AG09309 (cell line): Measurements from ENCODE around the gene MYO1H.
"Not testable (repeated sequence)": the region's sequence is repeated elsewhere in the genome, so short reads cannot be mapped to it uniquely, and the experiment has no call there.

ENCODE experiments used
- DNase-seq: peaks from one replicate; pipeline ENCODE4 v3.0.0-alpha.2; 2010; ENCODE audit warnings: low read depth
- H3K4me3 ChIP-seq: 2 replicates; pipeline ENCODE4 v1.5.1; 2011; ENCODE audit warnings: mild to moderate bottlenecking, low read depth, low read length, moderate library complexity; ENCODE audit not compliant: control insufficient read depth
- TF ChIP-seq, protein P1 (sequence below): IDR thresholded peaks from 2 replicates; pipeline ENCODE4 v1.5.1; 2011; ENCODE audit warnings: mild to moderate bottlenecking, low read depth, low read length, inconsistent platforms; ENCODE audit not compliant: insufficient read depth, control insufficient read depth; ENCODE audit errors: missing control alignments

Gene MYO1H

DNA sequence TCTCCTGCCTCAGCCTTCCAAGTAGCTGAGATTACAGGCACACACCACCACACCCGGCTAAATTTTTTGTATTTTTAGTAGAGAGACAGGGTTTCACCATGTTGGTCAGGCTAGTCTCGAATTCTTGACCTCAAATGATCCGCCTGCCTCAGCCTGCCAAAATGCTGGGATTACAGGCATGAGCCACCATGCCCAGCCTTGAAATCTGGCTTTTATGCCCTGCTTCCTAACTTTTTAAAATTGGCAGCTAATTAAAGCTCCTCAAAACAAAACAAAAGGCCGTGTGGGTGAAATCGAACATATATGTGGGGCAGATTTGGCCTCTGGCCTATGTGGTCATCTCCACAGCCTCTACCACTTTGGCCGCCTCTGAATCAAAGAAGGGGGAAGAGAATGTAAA lies 91.5 kb downstream of the MYO1H start:
- TF ChIP-seq, protein P1, sequence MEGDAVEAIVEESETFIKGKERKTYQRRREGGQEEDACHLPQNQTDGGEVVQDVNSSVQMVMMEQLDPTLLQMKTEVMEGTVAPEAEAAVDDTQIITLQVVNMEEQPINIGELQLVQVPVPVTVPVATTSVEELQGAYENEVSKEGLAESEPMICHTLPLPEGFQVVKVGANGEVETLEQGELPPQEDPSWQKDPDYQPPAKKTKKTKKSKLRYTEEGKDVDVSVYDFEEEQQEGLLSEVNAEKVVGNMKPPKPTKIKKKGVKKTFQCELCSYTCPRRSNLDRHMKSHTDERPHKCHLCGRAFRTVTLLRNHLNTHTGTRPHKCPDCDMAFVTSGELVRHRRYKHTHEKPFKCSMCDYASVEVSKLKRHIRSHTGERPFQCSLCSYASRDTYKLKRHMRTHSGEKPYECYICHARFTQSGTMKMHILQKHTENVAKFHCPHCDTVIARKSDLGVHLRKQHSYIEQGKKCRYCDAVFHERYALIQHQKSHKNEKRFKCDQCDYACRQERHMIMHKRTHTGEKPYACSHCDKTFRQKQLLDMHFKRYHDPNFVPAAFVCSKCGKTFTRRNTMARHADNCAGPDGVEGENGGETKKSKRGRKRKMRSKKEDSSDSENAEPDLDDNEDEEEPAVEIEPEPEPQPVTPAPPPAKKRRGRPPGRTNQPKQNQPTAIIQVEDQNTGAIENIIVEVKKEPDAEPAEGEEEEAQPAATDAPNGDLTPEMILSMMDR = no peak
- H3K4me3 ChIP-seq = no peak overlapping the region
- DNase-seq = no peak

DNA sequence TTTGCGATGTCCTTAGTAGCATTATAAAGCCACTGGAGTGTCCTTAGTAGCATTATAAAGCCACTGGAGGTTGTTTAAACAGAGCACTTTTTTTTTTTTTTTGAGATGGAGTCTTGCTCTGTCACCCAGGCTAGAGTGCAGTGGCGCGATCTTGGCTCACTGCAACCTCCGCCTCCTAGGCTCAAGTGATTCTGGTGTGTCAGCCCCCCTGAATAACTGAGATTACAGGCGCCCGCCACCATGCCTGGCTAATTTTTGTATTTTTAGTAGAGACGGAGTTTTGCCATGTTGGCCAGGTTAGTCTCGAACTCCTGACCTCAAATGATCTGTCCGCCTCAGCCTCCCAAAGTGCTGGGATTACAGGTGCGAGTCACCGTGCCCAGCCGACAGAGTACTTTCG lies 92.3 kb downstream of the MYO1H start:
- DNase-seq, H3K4me3 ChIP-seq: not testable (repeated sequence)

DNA sequence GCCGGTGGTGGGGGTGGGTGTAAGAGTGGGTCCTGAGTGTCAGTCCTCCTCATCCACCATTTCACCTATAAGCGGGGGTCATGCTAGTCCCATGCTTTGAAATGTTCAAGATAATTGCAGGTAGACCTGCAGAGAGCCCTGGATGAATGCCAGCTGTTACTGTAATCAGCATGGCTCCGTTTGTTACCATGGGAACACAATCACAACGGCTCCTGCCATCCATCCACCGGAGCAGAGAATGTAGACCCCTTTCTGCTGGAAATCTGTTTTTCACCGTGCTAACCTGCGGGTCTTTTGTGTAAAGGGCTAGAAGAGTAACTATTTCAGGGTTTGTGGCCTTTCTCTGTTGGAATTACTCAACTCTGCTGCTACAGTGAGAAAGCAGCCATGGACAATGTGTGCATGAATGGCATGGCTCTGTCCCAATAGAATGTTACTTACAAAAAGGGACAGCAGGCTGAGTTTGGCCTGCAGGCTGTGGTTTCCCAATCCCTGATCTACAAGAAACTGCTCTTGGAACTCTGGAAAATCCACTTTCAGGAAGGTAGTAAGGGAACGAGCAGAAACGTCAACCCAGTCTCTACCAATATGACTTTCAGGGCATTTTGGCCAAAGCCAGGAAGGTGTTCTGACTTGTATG lies 93.3 kb downstream of the MYO1H start:
- H3K4me3 ChIP-seq = no peak overlapping the region
- TF ChIP-seq, protein P1 = no peak
- DNase-seq = no peak

DNA sequence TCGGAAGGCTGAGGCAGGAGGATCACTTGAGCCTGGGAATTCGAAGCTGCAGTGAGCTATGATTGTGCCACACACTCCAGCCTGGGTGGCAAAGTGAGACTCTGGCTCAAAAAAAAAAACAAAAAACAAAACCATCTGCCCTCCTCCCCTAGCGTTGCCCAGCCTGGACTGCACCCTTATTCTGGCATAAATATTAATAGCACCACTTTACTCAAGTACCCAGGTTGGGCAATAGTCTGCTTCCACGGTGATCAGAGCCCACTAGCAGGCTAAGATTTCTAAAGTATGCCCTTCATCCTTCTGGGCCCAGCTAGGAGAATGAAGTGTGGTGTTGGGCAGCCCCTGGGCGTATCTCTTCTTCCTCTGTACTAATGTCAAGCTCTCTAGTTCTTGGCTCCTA lies 96.1 kb downstream of the MYO1H start:
- TF ChIP-seq, protein P1 = no peak
- no peak for DNase-seq
- H3K4me3 ChIP-seq = no peak overlapping the region

DNA sequence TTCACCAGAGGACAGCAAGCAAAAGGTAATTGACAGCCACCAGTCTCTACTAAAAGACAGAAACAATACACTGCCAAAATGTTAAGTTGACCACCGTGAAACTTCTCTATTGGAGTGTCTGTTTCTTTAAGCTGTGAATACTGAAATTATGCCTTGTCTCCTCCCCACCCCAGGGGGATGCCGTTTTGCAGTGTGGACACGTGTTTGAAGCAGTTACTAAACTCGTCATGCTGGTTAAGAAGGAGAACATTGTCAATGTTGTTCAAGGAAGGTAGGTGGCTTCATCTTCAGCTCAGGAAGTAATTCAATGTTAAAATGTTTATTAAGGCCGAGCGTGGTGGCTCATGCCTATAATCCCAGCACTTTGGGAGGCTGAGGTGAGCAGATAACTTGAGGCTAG lies 96.6 kb downstream of the MYO1H start:
- H3K4me3 ChIP-seq = no peak overlapping the region
- TF ChIP-seq, protein P1 = no peak
- no peak for DNase-seq

DNA sequence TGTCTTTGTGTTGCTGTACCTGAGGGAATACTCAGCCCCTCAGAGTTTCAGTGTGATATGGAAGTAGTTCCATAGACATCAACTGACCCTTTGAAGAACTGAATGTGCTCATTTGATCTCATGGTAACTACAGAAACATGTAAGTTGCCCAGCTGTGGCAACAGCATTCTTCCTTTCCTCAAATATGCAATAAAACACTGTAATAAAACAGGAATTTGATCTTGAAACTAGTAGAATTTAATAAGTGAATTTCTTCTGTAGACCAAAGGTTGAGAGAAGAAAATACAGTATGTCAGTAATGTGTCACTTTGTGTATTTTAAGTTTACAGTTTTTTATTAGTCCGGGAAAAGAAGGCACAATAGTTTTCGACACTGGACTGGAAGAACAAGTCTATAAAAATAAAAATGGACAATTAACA lies 97.5 kb downstream of the MYO1H start:
- H3K4me3 ChIP-seq = no peak overlapping the region
- TF ChIP-seq, protein P1 = no peak
- peak; percentile 94 for DNase-seq

DNA sequence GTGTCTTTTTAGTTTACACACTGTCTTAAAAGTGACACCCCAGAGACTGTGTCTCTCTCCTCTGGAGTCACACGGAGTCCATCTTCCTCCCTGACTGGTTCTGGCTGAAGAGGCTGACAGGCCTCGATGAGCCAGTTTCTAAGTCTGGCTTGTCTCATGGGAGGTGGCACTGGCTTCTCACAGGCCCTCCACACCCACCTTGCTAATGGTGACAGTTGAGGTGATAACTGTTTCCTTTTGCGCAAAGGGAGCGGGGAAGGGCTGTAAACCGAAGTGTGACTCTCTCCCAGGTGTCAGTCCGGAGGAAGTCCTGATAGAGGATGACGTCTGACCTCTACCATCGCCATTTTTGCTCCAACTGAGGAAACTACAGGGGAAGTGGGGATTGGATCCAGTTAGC lies 99.2 kb downstream of the MYO1H start:
- TF ChIP-seq, protein P1 = no peak
- DNase-seq = no peak
- no peak overlapping the region for H3K4me3 ChIP-seq
